ENCODE data around the gene TM4SF18. TPM values are rescaled to one million over a fixed set of nuclear protein-coding genes. Genes with fewer than 3 reads are reported as not detected.

Gene TM4SF18
- total RNA-seq, 6 experiments from 2014 or later, result 0.05 to 0.19 (median 0.09) TPM; not detected in 2

- H3K4me3 Mint-ChIP-seq, result no peak overlapping the region
- DNase-seq, result no peak
- no peaks in the 10 kb centered on the region for H3K9me3 Mint-ChIP-seq
These were observed 22.7 kb upstream of the TM4SF18 start for GRCh38 chr3:149356044-149356592.

GRCh38 chr3:149353581-149354184 lies 20.2 kb upstream of the TM4SF18 start:
- H3K36me3 Mint-ChIP-seq (ENCODE audit: low read depth), result no peaks in the 10 kb centered on the region
- no peak for TF ChIP-seq CTCF (IDR thresholded peaks at IDR 0.05)
- no peaks in the 10 kb centered on the region for H3K27me3 Mint-ChIP-seq (ENCODE audit: insufficient read depth)
- no peak overlapping the region; the same call in 1 of the 2 replicates for H3K27ac Mint-ChIP-seq
- H3K9me3 Mint-ChIP-seq, result no peaks in the 10 kb centered on the region
- no peak for DNase-seq
- H3K4me3 Mint-ChIP-seq, result no peak overlapping the region
- H3K4me1 Mint-ChIP-seq (ENCODE audit: low read depth), result peaks cover 51% of the 10 kb centered on the region

More at GRCh38 chr3:149356044-149356592, 22.7 kb upstream of the TM4SF18 start:
- TF ChIP-seq CTCF (IDR thresholded peaks at IDR 0.05), result no peak
- H3K36me3 Mint-ChIP-seq (ENCODE audit: low read depth), result no peaks in the 10 kb centered on the region
- H3K27ac Mint-ChIP-seq, result peak overlapping the region; percentile 3; the same call in 1 of the 2 replicates
- H3K4me1 Mint-ChIP-seq (ENCODE audit: low read depth), result peaks cover 51% of the 10 kb centered on the region
- H3K27me3 Mint-ChIP-seq (ENCODE audit: insufficient read depth), result no peaks in the 10 kb centered on the region

GRCh38 chr3:149352556-149352955 lies 19.1 kb upstream of the TM4SF18 start:
- peaks cover 47% of the 10 kb centered on the region for H3K4me1 Mint-ChIP-seq (ENCODE audit: low read depth)
- no peak overlapping the region for H3K4me3 Mint-ChIP-seq
- peak overlapping the region; percentile 71 for H3K27ac Mint-ChIP-seq
- H3K9me3 Mint-ChIP-seq, result no peaks in the 10 kb centered on the region
- no peaks in the 10 kb centered on the region for H3K36me3 Mint-ChIP-seq (ENCODE audit: low read depth)
- peak; percentile 88 for TF ChIP-seq CTCF (IDR thresholded peaks at IDR 0.05)
- peak; percentile 48 for DNase-seq
- no peaks in the 10 kb centered on the region for H3K27me3 Mint-ChIP-seq (ENCODE audit: insufficient read depth)

- no peak for DNase-seq
- Mint-ChIP-seq H3K4me1 (ENCODE audit: low read depth) (peaks cover 55% of the 10 kb centered on the region), H3K27me3 (ENCODE audit: insufficient read depth) (no peaks in the 10 kb centered on the region; the same call in 1 of the 2 replicates), H3K27ac (no peak overlapping the region), H3K9me3 (no peaks in the 10 kb centered on the region), H3K4me3 (no peak overlapping the region), H3K36me3 (ENCODE audit: low read depth) (0 out of 2 replicates have a peak, but pooled peaks cover 5% of the 10 kb centered on the region)
- TF ChIP-seq CTCF (IDR thresholded peaks at IDR 0.05), result peak; percentile 61
These were observed 10.5 kb upstream of the TM4SF18 start for GRCh38 chr3:149343951-149344350.

GRCh38 chr3:149342413-149343380 lies 9.3 kb upstream of the TM4SF18 start:
- H3K9me3 Mint-ChIP-seq, result no peaks in the 10 kb centered on the region
- DNase-seq, result peak; percentile 87
- peak overlapping the region; percentile 90 for H3K27ac Mint-ChIP-seq
- H3K27me3 Mint-ChIP-seq (ENCODE audit: insufficient read depth), result no peaks in the 10 kb centered on the region; the same call in 1 of the 2 replicates
- peaks cover 60% of the 10 kb centered on the region for H3K4me1 Mint-ChIP-seq (ENCODE audit: low read depth)
- peak overlapping the region; percentile 56 for H3K4me3 Mint-ChIP-seq
- peaks cover 5% of the 10 kb centered on the region; the same call in 1 of the 2 replicates for H3K36me3 Mint-ChIP-seq (ENCODE audit: low read depth)
- TF ChIP-seq CTCF (IDR thresholded peaks at IDR 0.05), result no peak
